IMR-90 (cell line): ENCODE results near the gene PPARG. TPM values are rescaled to one million over a fixed set of nuclear protein-coding genes. Genes with fewer than 3 reads are reported as not detected.

ENCODE experiments used
- ATAC-seq: fragments of 200-7000 bp; cut with Tn5 transposase; 2 replicates; pipeline ENCODE4 v1.9.1; 2020; ENCODE audit warnings: low read depth, mild to moderate bottlenecking, moderate library complexity
- BruUV-seq: library from RNA; stranded (reverse); fragments of 400-500 nt; replicated peaks from 2 replicates; lab custom pipeline; 2021; lab: Mats Ljungman, UMichigan
- CTCF ChIA-PET: fragments of 300-600 bp; formaldehyde crosslinking; extraction: SDS; loops from one replicate; lab custom pipeline; 2021; ENCODE audit warnings: antibody characterized with exemption; lab: Yijun Ruan, JAX
- POLR2A ChIA-PET: fragments of 300-600 bp; sonication (Branson Sonifier 250); formaldehyde crosslinking; loops from one replicate; lab custom pipeline; 2022; ENCODE audit warnings: antibody characterized with exemption; ENCODE audit not compliant: unreplicated experiment; lab: Charles Lee
- DNase-seq: peaks from one replicate; pipeline ENCODE4 v3.0.0; 2013
- H2AFZ ChIP-seq: replicated peaks from 2 replicates; pipeline ENCODE3; 2013; ENCODE audit warnings: low read length, mild to moderate bottlenecking; ENCODE audit not compliant: poor library complexity
- H2AK5ac ChIP-seq: 2 replicates; pipeline ENCODE4 v1.6.1; 2013; ENCODE audit warnings: low read depth, low read length, inconsistent platforms
- H2AK9ac ChIP-seq: replicated peaks from 2 replicates; pipeline ENCODE3; 2013; ENCODE audit warnings: mild to moderate bottlenecking, low read depth, low read length, moderate library complexity; ENCODE audit not compliant: poor library complexity
- H2BK120ac ChIP-seq: 2 replicates; pipeline ENCODE4 v1.6.1; 2013; ENCODE audit warnings: low read depth, low read length, inconsistent platforms
- H2BK15ac ChIP-seq: 3 replicates; pipeline ENCODE4 v1.6.1; 2013; ENCODE audit warnings: low read depth, low read length, inconsistent platforms
- H2BK20ac ChIP-seq: 2 replicates; pipeline ENCODE4 v1.6.1; 2013; ENCODE audit warnings: low read depth, mild to moderate bottlenecking, inconsistent platforms, low read length, moderate library complexity
- H2BK5ac ChIP-seq: 2 replicates; pipeline ENCODE4 v1.6.1; 2013; ENCODE audit warnings: mild to moderate bottlenecking, low read depth, low read length, inconsistent platforms; ENCODE audit not compliant: poor library complexity, severe bottlenecking
- H3K14ac ChIP-seq: replicated peaks from 2 replicates; pipeline ENCODE4 v1.6.1; 2013; ENCODE audit warnings: low read depth, low read length, inconsistent platforms
- H3K18ac ChIP-seq: 2 replicates; pipeline ENCODE4 v1.6.1; 2013; ENCODE audit warnings: low read depth, low read length, control low read depth
- H3K23ac ChIP-seq: 2 replicates; pipeline ENCODE4 v1.6.1; 2013; ENCODE audit warnings: low read depth, low read length, inconsistent platforms
- H3K27ac ChIP-seq: 2 replicates; pipeline ENCODE4 v1.5.1; 2013; ENCODE audit warnings: mild to moderate bottlenecking, control low read depth, low read length; ENCODE audit not compliant: insufficient read depth
- H3K27me3 ChIP-seq: 2 replicates; pipeline ENCODE4 v1.6.1; 2013; ENCODE audit warnings: low read length; ENCODE audit not compliant: control insufficient read depth, insufficient read depth
- H3K36me3 ChIP-seq: 2 replicates; pipeline ENCODE4 v1.6.1; 2013; ENCODE audit warnings: low read length, mixed read lengths; ENCODE audit not compliant: control insufficient read depth, insufficient read depth
- H3K4ac ChIP-seq: 2 replicates; pipeline ENCODE4 v1.6.1; 2013; ENCODE audit warnings: low read depth, low read length, inconsistent platforms
- H3K4me1 ChIP-seq: 2 replicates; pipeline ENCODE4 v1.6.1; 2013; ENCODE audit warnings: low read length, mixed read lengths; ENCODE audit not compliant: control insufficient read depth, insufficient read depth
- H3K4me2 ChIP-seq: 2 replicates; pipeline ENCODE4 v1.6.1; 2013; ENCODE audit warnings: low read depth, mild to moderate bottlenecking, control low read depth, low read length, moderate library complexity
- H3K4me3 ChIP-seq: 2 replicates; pipeline ENCODE4 v1.5.1; 2013; ENCODE audit warnings: low read depth, mild to moderate bottlenecking, control low read depth, low read length, moderate library complexity; ENCODE audit not compliant: insufficient read depth
- H3K56ac ChIP-seq: 2 replicates; pipeline ENCODE4 v1.6.1; 2013; ENCODE audit warnings: low read length, inconsistent platforms; ENCODE audit not compliant: insufficient read depth; ENCODE audit errors: extremely low read depth
- H3K79me1 ChIP-seq, 2 experiments: 2 replicates each; pipeline ENCODE4 v1.6.1; 2013; ENCODE audit warnings: low read length in 2 of 2, inconsistent platforms in 1 of 2, low read depth in 1 of 2
- H3K9ac ChIP-seq: 2 replicates; pipeline ENCODE4 v1.6.1; 2013; ENCODE audit warnings: low read depth, low read length, control low read depth
- H3K9me1 ChIP-seq: 2 replicates; pipeline ENCODE4 v1.6.1; 2013; ENCODE audit warnings: low read length, inconsistent platforms; ENCODE audit not compliant: insufficient read depth
- H3K9me3 ChIP-seq: 2 replicates; pipeline ENCODE4 v1.6.1; 2013; ENCODE audit warnings: low read length; ENCODE audit not compliant: control insufficient read depth, insufficient read depth
- H4K20me1 ChIP-seq: 2 replicates; pipeline ENCODE4 v1.6.1; 2013; ENCODE audit warnings: low read length, inconsistent platforms; ENCODE audit not compliant: insufficient read depth
- H4K5ac ChIP-seq: 2 replicates; pipeline ENCODE4 v1.6.1; 2013; ENCODE audit warnings: mild to moderate bottlenecking, low read depth, low read length, control low read depth
- H4K8ac ChIP-seq, 2 experiments: 2 replicates each; pipeline ENCODE4 v1.6.1; 2013; ENCODE audit warnings: low read depth in 2 of 2, low read length in 2 of 2, control low read depth in 1 of 2, inconsistent platforms in 1 of 2
- H4K91ac ChIP-seq: 2 replicates; pipeline ENCODE4 v1.6.1; 2013; ENCODE audit warnings: low read depth, low read length, inconsistent platforms; ENCODE audit not compliant: insufficient read depth
- BHLHE40 ChIP-seq: fragments of 150-350 bp; IDR thresholded peaks from 2 replicates; pipeline ENCODE4 v1.6.1; 2016; ENCODE audit warnings: mild to moderate bottlenecking, low read depth, low read length
- CEBPB ChIP-seq: IDR thresholded peaks from 2 replicates; pipeline ENCODE4 v1.6.1; 2012; ENCODE audit warnings: low read depth, low read length, improper control_type of control experiment
- MAZ ChIP-seq: IDR thresholded peaks from 2 replicates; pipeline ENCODE4 v1.6.1; 2012; ENCODE audit warnings: low read depth, mild to moderate bottlenecking, low read length, improper control_type of control experiment, moderate library complexity, borderline replicate concordance
- WGBS, 2 experiments: methylation state at CpG; one replicate each; pipeline versions ENCODE4 v1.1.5 to v1.1.7; 2013; ENCODE audit warnings: missing lambda C conversion rate in 2 of 2; ENCODE audit not compliant: insufficient read length in 1 of 2; ENCODE audit errors: extremely low coverage in 2 of 2; 5-methylcytosine and 5-hydroxymethylcytosine counted together
- dilution Hi-C: fragments of 300-500 bp; cut with HindIII; formaldehyde crosslinking; loops from one replicate; pipeline ENCODE4 v1.14.3; 2018; ENCODE audit warnings: low sequenced_read_pairs; ENCODE audit not compliant: unreplicated experiment
- in situ Hi-C: fragments of 300-500 bp; cut with MboI; formaldehyde crosslinking; loops from 3 replicates; pipeline ENCODE4 v1.14.3; 2019; ENCODE audit warnings: low sequenced_read_pairs, inconsistent platforms, mixed read lengths
- intact Hi-C: fragments of 100-400 bp; cut with micrococcal nuclease; formaldehyde crosslinking; loops from 2 replicates; pipeline ENCODE4 v1.10.0; 2022
- polyA plus RNA-seq, 3 experiments: library from polyadenylated mRNA; depleted of rRNA; stranded (reverse); fragments of >200 nt; gene quantifications; 2 replicates each; pipeline ENCODE4 v1.2.3, GENCODE V29; 2012; ENCODE audit warnings: low replicate concordance in 1 of 3
- total RNA-seq: library from RNA; depleted of rRNA; stranded (reverse); fragments of >200 nt; gene quantifications from 2 replicates; pipeline ENCODE4 v1.2.3, GENCODE V29; 2012
- TF ChIP-seq, protein P1 (sequence below): fragments of 150-350 bp; IDR thresholded peaks from 2 replicates; pipeline ENCODE4 v1.6.1; 2016; ENCODE audit warnings: low read depth, mild to moderate bottlenecking, low read length, moderate library complexity, borderline replicate concordance
- TF ChIP-seq, protein P2 (sequence below): conservative IDR thresholded peaks from 2 replicates; pipeline ENCODE4 v1.5.1; 2012; ENCODE audit warnings: mild to moderate bottlenecking, low read depth, low read length, improper control_type of control experiment

PPARG gene
- total and polyA plus RNA-seq, 2 of the 4 experiments (the other 2 are of a cell fraction) = 11.2 to 23.8 TPM

DNA sequence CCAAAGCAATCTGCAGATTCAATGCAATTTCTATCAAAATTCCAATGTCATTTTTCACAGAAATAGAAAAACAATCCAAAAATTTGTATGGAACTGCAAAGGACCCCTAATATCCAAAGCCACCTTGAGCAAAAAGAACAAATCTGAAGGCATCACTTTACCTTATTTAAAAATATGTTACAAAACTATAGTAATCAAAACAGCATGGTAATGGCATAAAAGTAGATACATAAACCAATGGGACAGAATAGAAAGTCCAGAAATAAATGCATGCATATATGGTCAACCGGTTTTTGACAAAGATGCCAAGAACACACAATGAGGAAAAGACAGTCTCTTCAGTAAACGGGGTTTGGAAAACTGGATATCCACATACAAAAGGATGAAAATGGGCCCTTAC lies 39.4 kb upstream of the PPARG start:
- Histone ChIP-seq H3K56ac (no peak overlapping the region; the same call in 1 of the 2 replicates), H2BK5ac (no peak overlapping the region), H2BK15ac (no peak overlapping the region), H2AFZ (no peak overlapping the region), H3K4me2 (no peak overlapping the region), H3K14ac (no peak overlapping the region), H2BK120ac (no peak overlapping the region), H3K9ac (no peak overlapping the region), H3K27me3 (peaks cover 8% of the 10 kb centered on the region), H4K5ac (no peak overlapping the region), H3K23ac (no peak overlapping the region), H3K4me1 (no peaks in the 10 kb centered on the region; the same call in 1 of the 2 replicates), H2AK5ac (no peak overlapping the region), H3K9me1 (no peaks in the 10 kb centered on the region), H4K20me1 (no peaks in the 10 kb centered on the region), H3K18ac (no peak overlapping the region), H4K91ac (no peak overlapping the region), H3K4me3 (no peak overlapping the region), H3K9me3 (no peaks in the 10 kb centered on the region), H3K27ac (no peak overlapping the region), H4K8ac (no peak overlapping the region), H3K4ac (no peak overlapping the region), H3K36me3 (no peaks in the 10 kb centered on the region), H2AK9ac (no peak overlapping the region), H2BK20ac (no peak overlapping the region), H3K79me1 (no peaks in the 10 kb centered on the region)
- POLR2A ChIA-PET = no interaction called here
- dilution Hi-C loops = no loop called here
- CTCF ChIA-PET = no interaction called here
- no peak for ATAC-seq
- no TSS peak for BruUV-seq
- intact Hi-C loops = no loop called here
- TF ChIP-seq, protein P1, sequence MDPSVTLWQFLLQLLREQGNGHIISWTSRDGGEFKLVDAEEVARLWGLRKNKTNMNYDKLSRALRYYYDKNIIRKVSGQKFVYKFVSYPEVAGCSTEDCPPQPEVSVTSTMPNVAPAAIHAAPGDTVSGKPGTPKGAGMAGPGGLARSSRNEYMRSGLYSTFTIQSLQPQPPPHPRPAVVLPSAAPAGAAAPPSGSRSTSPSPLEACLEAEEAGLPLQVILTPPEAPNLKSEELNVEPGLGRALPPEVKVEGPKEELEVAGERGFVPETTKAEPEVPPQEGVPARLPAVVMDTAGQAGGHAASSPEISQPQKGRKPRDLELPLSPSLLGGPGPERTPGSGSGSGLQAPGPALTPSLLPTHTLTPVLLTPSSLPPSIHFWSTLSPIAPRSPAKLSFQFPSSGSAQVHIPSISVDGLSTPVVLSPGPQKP = no peak
- TF ChIP-seq CEBPB = no peak
- no peak for TF ChIP-seq BHLHE40
- TF ChIP-seq, protein P2, sequence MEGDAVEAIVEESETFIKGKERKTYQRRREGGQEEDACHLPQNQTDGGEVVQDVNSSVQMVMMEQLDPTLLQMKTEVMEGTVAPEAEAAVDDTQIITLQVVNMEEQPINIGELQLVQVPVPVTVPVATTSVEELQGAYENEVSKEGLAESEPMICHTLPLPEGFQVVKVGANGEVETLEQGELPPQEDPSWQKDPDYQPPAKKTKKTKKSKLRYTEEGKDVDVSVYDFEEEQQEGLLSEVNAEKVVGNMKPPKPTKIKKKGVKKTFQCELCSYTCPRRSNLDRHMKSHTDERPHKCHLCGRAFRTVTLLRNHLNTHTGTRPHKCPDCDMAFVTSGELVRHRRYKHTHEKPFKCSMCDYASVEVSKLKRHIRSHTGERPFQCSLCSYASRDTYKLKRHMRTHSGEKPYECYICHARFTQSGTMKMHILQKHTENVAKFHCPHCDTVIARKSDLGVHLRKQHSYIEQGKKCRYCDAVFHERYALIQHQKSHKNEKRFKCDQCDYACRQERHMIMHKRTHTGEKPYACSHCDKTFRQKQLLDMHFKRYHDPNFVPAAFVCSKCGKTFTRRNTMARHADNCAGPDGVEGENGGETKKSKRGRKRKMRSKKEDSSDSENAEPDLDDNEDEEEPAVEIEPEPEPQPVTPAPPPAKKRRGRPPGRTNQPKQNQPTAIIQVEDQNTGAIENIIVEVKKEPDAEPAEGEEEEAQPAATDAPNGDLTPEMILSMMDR = no peak
- TF ChIP-seq MAZ = no peak
- no CpG with 5 or more reads among the region's 2 CpGs for WGBS, 2 experiments
- in situ Hi-C loops = no loop called here
- no peak for DNase-seq
